Bronchial epithelial cell (primary cell): ENCODE results near the gene EFNA5. TPM values are rescaled to one million over a fixed set of nuclear protein-coding genes. Genes with fewer than 3 reads are reported as not detected.

ENCODE experiments used
- DNase-seq: peaks from one replicate; pipeline ENCODE4 v3.0.0-alpha.2; 2010; ENCODE audit warnings: low read depth
- FAIRE-seq: peaks from 2 replicates; lab custom pipeline; 2011; peaks lifted over from hg19 to GRCh38; lab: Jason Lieb, UNC
- H3K27me3 ChIP-seq: 2 replicates; pipeline ENCODE4 v1.5.1; 2011; ENCODE audit warnings: low read length; ENCODE audit not compliant: control insufficient read depth, insufficient read depth
- H3K36me3 ChIP-seq: 2 replicates; pipeline ENCODE4 v1.5.1; 2011; ENCODE audit warnings: low read length; ENCODE audit not compliant: control insufficient read depth, insufficient read depth
- H3K4me3 ChIP-seq: 2 replicates; pipeline ENCODE4 v1.5.1; 2011; ENCODE audit warnings: mild to moderate bottlenecking, low read depth, low read length, control low read depth
- total RNA-seq: library from RNA; depleted of rRNA; stranded (reverse); fragments of >200 nt; gene quantifications from 2 replicates; pipeline ENCODE4 v1.2.1, GENCODE V29; 2014
- TF ChIP-seq, protein P1 (sequence below): IDR thresholded peaks from 2 replicates; pipeline ENCODE4 v1.5.1; 2011; ENCODE audit warnings: mild to moderate bottlenecking, moderate library complexity, low read length, control low read depth, inconsistent platforms; ENCODE audit not compliant: insufficient read depth, severe bottlenecking

The EFNA5 gene
- total RNA-seq, 1 donor from 2014 or later = 3.9 TPM

DNA sequence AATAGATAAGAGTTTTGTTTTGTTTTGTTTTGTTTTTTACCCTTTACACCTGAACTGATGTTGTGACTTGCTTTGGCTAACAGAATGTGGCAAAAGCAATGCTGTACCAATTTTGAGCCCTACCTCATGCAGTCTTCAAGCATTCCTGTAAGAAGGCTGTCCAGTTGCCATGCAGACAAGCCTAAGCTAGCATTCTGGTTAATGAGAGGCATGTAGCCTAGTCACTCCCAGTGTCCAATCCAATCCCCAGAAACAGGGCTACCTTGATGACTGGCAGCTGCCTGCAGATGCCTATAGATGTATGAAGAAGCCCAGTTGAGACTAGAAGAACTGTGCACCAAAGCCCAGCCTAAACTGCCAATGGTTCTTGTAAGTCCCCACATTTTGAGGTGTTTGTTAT is 9.4 kb upstream of the EFNA5 start:
- TF ChIP-seq, protein P1, sequence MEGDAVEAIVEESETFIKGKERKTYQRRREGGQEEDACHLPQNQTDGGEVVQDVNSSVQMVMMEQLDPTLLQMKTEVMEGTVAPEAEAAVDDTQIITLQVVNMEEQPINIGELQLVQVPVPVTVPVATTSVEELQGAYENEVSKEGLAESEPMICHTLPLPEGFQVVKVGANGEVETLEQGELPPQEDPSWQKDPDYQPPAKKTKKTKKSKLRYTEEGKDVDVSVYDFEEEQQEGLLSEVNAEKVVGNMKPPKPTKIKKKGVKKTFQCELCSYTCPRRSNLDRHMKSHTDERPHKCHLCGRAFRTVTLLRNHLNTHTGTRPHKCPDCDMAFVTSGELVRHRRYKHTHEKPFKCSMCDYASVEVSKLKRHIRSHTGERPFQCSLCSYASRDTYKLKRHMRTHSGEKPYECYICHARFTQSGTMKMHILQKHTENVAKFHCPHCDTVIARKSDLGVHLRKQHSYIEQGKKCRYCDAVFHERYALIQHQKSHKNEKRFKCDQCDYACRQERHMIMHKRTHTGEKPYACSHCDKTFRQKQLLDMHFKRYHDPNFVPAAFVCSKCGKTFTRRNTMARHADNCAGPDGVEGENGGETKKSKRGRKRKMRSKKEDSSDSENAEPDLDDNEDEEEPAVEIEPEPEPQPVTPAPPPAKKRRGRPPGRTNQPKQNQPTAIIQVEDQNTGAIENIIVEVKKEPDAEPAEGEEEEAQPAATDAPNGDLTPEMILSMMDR = no peak
- no peaks in the 10 kb centered on the region for H3K36me3 ChIP-seq
- DNase-seq = peak; percentile 81
- H3K4me3 ChIP-seq = no peak overlapping the region
- no peaks in the 10 kb centered on the region for H3K27me3 ChIP-seq
- FAIRE-seq = no peak

DNA sequence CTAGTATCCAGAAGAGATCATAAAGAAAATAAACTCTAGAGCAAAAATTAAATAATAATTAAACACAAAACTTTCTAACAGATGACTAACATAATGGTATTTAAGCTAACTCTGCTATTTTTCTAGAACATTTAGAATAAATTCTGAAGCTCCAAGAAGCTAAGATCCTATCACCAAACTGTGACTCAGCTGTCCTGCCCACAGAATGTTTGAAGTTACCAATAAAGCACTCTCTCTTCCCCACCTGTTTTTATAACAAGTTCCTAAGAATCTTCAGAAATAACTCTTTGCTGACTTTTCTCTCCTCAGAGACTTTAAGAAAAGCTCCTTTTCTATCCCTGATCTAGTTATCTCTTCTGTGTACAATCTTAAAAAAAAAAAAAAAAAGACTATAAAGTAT is 6.0 kb upstream of the EFNA5 start:
- TF ChIP-seq, protein P1 = no peak
- no peak overlapping the region for H3K4me3 ChIP-seq
- FAIRE-seq = no peak
- H3K27me3 ChIP-seq = no peaks in the 10 kb centered on the region
- H3K36me3 ChIP-seq = no peaks in the 10 kb centered on the region
- no peak for DNase-seq

DNA sequence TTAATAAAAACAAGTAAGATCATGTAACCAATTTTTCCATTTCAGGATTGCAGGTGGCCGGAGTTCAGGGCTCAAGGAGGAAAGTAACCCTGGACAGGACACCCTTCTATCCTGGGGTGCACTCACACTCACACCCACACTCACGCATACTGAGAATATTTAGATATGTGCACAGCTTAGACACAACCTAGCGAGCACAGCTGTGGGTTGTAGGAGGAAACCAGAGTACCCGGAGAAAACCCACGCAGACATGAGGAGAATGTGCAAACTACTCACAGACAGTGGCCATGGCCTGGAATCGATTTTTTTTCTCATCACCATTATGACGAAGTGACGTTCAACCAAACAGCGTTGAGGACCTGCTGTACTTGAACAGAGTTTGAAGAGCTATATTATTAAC is 4.5 kb upstream of the EFNA5 start:
- Histone ChIP-seq H3K27me3 (no peaks in the 10 kb centered on the region), H3K36me3 (no peaks in the 10 kb centered on the region), H3K4me3 (no peak overlapping the region)
- TF ChIP-seq, protein P1 = no peak
- no peak for FAIRE-seq
- DNase-seq = no peak

DNA sequence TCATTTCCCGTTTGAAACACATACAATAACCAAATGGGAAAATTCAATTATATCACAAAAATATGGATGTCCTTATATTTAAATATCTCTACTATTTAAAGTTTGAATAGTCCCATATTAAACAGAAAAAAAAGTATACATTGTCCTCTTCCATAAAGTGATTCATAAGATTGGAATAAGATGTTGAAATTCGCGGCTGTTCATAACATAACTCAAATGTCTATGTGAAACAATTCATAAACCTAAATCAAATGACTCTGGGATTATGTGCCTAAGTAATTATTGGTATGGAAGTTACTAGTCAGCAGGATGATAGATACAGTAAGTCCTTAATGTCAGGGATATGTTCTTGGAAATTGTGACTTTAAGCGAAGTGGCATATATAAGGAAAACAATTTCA is 3.9 kb upstream of the EFNA5 start:
- Histone ChIP-seq H3K27me3 (no peaks in the 10 kb centered on the region), H3K4me3 (no peak overlapping the region), H3K36me3 (no peaks in the 10 kb centered on the region)
- DNase-seq = peak; percentile 79
- TF ChIP-seq, protein P1 = no peak
- FAIRE-seq = no peak

DNA sequence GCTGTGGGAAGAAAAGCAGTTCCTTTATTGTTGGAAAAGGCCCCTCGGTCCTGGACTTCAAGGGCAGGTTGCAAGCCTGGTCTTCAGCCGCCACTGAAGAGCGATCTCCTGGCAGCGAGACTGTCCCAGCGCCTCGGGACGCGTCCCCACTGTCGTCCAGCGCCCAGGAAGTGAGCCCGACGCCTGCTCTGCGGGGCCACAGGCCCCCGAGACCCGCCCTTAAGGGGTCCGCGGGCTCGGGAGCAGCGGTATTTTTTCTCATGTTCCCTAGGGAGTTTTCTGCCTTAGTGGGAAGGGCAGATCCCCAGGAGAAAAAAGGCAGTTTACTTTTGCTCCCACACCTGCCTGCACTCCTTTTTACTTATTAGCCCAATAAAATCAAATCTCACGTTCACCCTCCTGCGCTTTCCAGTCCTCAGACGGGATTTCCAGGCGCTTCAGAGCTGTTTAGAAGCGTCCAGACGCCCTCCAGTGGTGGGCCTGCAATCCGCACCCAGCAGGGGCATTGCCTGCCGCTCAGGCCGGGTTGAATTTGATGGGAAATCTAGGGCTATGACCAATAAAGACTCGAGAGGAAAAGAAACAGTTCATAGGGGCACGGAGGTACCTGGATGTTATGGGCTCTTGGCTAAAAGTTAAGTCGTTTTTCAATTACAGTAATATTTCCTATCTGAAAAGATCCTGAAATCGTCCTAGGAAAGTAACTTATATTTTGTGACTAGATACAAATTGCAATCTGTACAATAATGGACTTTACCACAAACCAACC is 2.8 kb upstream of the EFNA5 start:
- H3K27me3 ChIP-seq = no peaks in the 10 kb centered on the region
- no peaks in the 10 kb centered on the region for H3K36me3 ChIP-seq
- H3K4me3 ChIP-seq = peak overlapping the region; percentile 86
- DNase-seq (peak; percentile 82), FAIRE-seq (no peak)
- TF ChIP-seq, protein P1 = peak; percentile 90

DNA sequence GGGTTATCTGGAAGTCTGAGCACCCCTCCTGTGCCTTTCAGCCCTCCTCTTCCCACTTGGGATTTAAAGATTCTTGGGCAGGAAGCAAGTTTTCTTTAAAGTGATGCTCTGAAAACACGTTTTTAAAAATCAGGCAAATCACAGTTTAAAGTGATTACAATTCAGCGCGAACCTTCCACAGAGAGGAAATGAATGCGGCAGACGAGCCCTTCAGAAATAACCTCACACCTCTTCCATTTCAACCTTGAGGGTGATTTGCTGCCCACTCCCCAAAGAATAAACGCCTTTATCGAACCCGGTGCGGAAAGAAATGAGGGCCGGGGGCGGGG is 2.3 kb upstream of the EFNA5 start:
- DNase-seq (no peak), FAIRE-seq (no peak)
- TF ChIP-seq, protein P1 = no peak
- Histone ChIP-seq H3K4me3 (peak overlapping the region; percentile 86), H3K36me3 (no peaks in the 10 kb centered on the region), H3K27me3 (no peaks in the 10 kb centered on the region)
